Lower leg skin (tissue), 3 donors: ENCODE results near the gene RAP2C.

Experiments used
- POLR2A ChIP-seq, 2 donors: fragments of 450-650 bp; IDR thresholded peaks; one replicate each; pipeline ENCODE4 v1.6.1; 2016 to 2017; ENCODE audit warnings: antibody characterized with exemption in 2 of 2, mild to moderate bottlenecking in 1 of 2, moderate library complexity in 1 of 2
- TF ChIP-seq, protein P1 (sequence below), 3 donors: fragments of 450-650 bp; IDR thresholded peaks; one replicate each; pipeline ENCODE4 v1.5.1; 2016; ENCODE audit warnings: antibody characterized with exemption in 3 of 3, mild to moderate bottlenecking in 3 of 3, moderate library complexity in 2 of 3

- no peak for TF ChIP-seq POLR2A (IDR thresholded peaks at IDR 0.05)
- TF ChIP-seq, protein P1, sequence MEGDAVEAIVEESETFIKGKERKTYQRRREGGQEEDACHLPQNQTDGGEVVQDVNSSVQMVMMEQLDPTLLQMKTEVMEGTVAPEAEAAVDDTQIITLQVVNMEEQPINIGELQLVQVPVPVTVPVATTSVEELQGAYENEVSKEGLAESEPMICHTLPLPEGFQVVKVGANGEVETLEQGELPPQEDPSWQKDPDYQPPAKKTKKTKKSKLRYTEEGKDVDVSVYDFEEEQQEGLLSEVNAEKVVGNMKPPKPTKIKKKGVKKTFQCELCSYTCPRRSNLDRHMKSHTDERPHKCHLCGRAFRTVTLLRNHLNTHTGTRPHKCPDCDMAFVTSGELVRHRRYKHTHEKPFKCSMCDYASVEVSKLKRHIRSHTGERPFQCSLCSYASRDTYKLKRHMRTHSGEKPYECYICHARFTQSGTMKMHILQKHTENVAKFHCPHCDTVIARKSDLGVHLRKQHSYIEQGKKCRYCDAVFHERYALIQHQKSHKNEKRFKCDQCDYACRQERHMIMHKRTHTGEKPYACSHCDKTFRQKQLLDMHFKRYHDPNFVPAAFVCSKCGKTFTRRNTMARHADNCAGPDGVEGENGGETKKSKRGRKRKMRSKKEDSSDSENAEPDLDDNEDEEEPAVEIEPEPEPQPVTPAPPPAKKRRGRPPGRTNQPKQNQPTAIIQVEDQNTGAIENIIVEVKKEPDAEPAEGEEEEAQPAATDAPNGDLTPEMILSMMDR (IDR thresholded peaks at IDR 0.05): no peak
These were observed 25.2 kb downstream of the RAP2C start for GRCh38 chrX:132193872-132194574.
